T-helper 1 cell (primary cell): ENCODE results near the gene CMTR1.
"Not testable (repeated sequence)": the region's sequence is repeated elsewhere in the genome, so short reads cannot be mapped to it uniquely, and the experiment has no call there.

ENCODE experiments used
- DNase-seq, 5 donors: peaks; one replicate each; pipeline ENCODE4 v3.0.0-alpha.2; 2012 to 2020
- total RNA-seq, 4 donors: gene quantifications; one replicate each; lab custom pipeline; 2026; lab: John Stamatoyannopoulos, UW

CMTR1 gene
- 111 to 168 (median 155) reads per million in 4 donors for total RNA-seq

- peak; percentile 93 to 96 (median 95) for DNase-seq
Measured at GRCh38 chr6:37432916-37433656, at the start of gene CMTR1. TSS of gene CMTR1 (plus strand) at chr6:37433221. CDS start at chr6:37435630, 2,409 bp downstream.

GRCh38 chr6:37388578-37388977 is 44.4 kb upstream of the CMTR1 start:
- no peak for DNase-seq

- no peak for DNase-seq
Measured at GRCh38 chr6:37389857-37390256, 43.2 kb upstream of the CMTR1 start.

- DNase-seq: no peak
Measured at GRCh38 chr6:37391120-37391519, 41.9 kb upstream of the CMTR1 start.

GRCh38 chr6:37392821-37393220 is 40.2 kb upstream of the CMTR1 start:
- no peak for DNase-seq

- no peak for DNase-seq
Measured at GRCh38 chr6:37393381-37393929, 39.6 kb upstream of the CMTR1 start.

GRCh38 chr6:37396571-37397180 is 36.3 kb upstream of the CMTR1 start:
- DNase-seq: no peak

- DNase-seq: no peak
Measured at GRCh38 chr6:37399131-37399530, 33.9 kb upstream of the CMTR1 start.

- DNase-seq: no peak
Measured at GRCh38 chr6:37399795-37400490, 33.1 kb upstream of the CMTR1 start.

GRCh38 chr6:37401658-37402057 is 31.4 kb upstream of the CMTR1 start:
- DNase-seq: not testable (repeated sequence)

- no peak for DNase-seq
Measured at GRCh38 chr6:37406726-37407341, 26.2 kb upstream of the CMTR1 start.

GRCh38 chr6:37407948-37408347 is 25.1 kb upstream of the CMTR1 start:
- no peak for DNase-seq

- no peak for DNase-seq
Measured at GRCh38 chr6:37409501-37409900, 23.5 kb upstream of the CMTR1 start.

- no peak for DNase-seq
Measured at GRCh38 chr6:37417393-37417792, 15.6 kb upstream of the CMTR1 start.

- DNase-seq: no peak
Measured at GRCh38 chr6:37418722-37419121, 14.3 kb upstream of the CMTR1 start.

- no peak for DNase-seq
Measured at GRCh38 chr6:37426058-37426944, 6.7 kb upstream of the CMTR1 start.

- no peak for DNase-seq
Measured at GRCh38 chr6:37426945-37427510, 6.0 kb upstream of the CMTR1 start.

- no peak for DNase-seq
Measured at GRCh38 chr6:37429352-37429750, 3.7 kb upstream of the CMTR1 start.

- DNase-seq: no peak
Measured at GRCh38 chr6:37432590-37432915, 468 bp upstream of the CMTR1 start.

- DNase-seq: peak in 4 of 5 donors; percentile 12 to 45 (median 18)
Measured at GRCh38 chr6:37433657-37434271, 743 bp downstream of the CMTR1 start.

- no peak for DNase-seq
Measured at GRCh38 chr6:37435373-37435772, 2.4 kb downstream of the CMTR1 start.
